Measurements from ENCODE around the gene AUP1.

AUP1 gene

DNA sequence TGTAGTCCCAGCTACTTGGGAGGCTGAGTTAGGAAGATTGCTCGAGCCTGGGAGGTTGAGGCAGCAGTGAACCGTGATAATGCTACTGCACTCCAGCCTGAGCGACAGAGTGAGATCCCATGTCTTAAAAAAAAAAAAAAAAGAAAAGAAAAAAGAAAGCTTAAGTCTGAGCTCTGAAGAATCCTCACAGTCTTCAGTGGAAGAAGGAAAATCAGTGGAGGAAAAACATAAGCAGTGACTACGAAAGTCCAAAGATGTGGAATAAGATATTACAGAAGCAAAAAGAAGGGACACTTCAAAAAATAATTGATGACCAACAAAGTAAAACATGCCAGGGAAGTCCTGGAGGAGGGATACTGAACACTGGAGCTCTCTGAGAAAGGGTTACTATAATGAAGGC, 19.2 kb downstream of the AUP1 start:
- TF ChIP-seq, protein P1, sequence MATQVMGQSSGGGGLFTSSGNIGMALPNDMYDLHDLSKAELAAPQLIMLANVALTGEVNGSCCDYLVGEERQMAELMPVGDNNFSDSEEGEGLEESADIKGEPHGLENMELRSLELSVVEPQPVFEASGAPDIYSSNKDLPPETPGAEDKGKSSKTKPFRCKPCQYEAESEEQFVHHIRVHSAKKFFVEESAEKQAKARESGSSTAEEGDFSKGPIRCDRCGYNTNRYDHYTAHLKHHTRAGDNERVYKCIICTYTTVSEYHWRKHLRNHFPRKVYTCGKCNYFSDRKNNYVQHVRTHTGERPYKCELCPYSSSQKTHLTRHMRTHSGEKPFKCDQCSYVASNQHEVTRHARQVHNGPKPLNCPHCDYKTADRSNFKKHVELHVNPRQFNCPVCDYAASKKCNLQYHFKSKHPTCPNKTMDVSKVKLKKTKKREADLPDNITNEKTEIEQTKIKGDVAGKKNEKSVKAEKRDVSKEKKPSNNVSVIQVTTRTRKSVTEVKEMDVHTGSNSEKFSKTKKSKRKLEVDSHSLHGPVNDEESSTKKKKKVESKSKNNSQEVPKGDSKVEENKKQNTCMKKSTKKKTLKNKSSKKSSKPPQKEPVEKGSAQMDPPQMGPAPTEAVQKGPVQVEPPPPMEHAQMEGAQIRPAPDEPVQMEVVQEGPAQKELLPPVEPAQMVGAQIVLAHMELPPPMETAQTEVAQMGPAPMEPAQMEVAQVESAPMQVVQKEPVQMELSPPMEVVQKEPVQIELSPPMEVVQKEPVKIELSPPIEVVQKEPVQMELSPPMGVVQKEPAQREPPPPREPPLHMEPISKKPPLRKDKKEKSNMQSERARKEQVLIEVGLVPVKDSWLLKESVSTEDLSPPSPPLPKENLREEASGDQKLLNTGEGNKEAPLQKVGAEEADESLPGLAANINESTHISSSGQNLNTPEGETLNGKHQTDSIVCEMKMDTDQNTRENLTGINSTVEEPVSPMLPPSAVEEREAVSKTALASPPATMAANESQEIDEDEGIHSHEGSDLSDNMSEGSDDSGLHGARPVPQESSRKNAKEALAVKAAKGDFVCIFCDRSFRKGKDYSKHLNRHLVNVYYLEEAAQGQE (IDR thresholded peaks at IDR 0.05; ENCODE audit: insufficient read depth in 1 of 2, low read depth in 2 of 2, low read length in 2 of 2), result no peak
- no peak for TF ChIP-seq TAF1 (IDR thresholded peaks at IDR 0.05; ENCODE audit: borderline replicate concordance, insufficient read depth, low read length)
- TF ChIP-seq FOXP2 (optimal IDR thresholded peaks at IDR 0.05; ENCODE audit: borderline replicate concordance, extremely low read depth, extremely low read length, insufficient read depth), result no peak
- TF ChIP-seq SIN3A (IDR thresholded peaks at IDR 0.05; ENCODE audit: borderline replicate concordance, insufficient read depth, low read length), result no peak
- TF ChIP-seq POLR2AphosphoS5 (IDR thresholded peaks at IDR 0.05; ENCODE audit: low read depth, low read length), result no peak

- TF ChIP-seq FOXP2 (optimal IDR thresholded peaks at IDR 0.05; ENCODE audit: borderline replicate concordance, extremely low read depth, extremely low read length, insufficient read depth), result no peak
Measured at GRCh38 chr2:74507926-74508520, 21.5 kb downstream of the AUP1 start.

DNA sequence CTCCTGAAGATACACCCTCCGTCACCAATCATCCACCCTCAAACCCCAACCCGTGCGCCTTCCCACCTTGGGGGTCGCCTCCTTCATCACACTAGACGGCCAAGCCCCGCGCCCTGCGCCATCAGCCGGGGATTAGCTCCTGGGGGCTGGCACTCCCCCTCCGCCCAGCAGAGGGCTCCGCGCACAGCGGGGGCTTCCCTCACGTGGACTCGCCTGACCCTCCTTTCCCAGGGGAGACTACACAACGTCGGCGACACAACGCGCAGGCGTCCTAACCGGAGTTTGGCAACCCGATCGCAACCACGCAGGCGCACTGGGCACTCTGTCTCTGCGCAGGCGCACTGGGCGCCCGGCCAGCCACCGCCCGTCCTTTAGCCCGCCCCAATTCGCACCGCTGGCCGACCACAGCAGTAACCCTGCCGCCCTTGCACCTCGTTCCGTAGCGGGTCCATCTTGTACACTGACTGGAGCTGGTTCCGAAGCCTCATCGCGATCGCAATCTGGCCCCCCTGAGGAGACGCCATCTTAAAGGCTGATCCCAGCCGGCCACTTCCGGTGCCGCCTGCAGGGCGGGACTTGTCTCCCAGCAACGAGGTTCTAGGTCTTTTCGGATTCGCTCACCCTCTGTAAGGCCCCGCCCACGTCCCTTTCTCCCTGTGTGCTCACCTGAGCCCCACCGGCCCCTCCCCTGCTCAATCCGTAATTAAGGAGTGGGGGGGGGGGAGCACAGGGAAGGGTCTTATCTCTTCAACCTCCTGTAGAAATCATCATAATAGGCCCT, 22.2 kb downstream of the AUP1 start, which contains the start of gene PCGF1:
Gene PCGF1, minus strand, starts transcription at position 551 of the 781 bp plus-strand sequence. Its CDS starts 27 bp downstream, at position 524.
- TF ChIP-seq SIN3A (IDR thresholded peaks at IDR 0.05; ENCODE audit: borderline replicate concordance, insufficient read depth, low read length), result no peak
- TF ChIP-seq TAF1 (IDR thresholded peaks at IDR 0.05; ENCODE audit: borderline replicate concordance, insufficient read depth, low read length), result peak; percentile 78; the same call in 1 of the 2 replicates
- TF ChIP-seq, protein P1 (IDR thresholded peaks at IDR 0.05; ENCODE audit: insufficient read depth in 1 of 2, low read depth in 2 of 2, low read length in 2 of 2), result no peak
- TF ChIP-seq FOXP2 (optimal IDR thresholded peaks at IDR 0.05; ENCODE audit: borderline replicate concordance, extremely low read depth, extremely low read length, insufficient read depth), result no peak
- TF ChIP-seq POLR2AphosphoS5 (IDR thresholded peaks at IDR 0.05; ENCODE audit: low read depth, low read length), result peak; percentile 69; the same call in 1 of the 2 replicates

DNA sequence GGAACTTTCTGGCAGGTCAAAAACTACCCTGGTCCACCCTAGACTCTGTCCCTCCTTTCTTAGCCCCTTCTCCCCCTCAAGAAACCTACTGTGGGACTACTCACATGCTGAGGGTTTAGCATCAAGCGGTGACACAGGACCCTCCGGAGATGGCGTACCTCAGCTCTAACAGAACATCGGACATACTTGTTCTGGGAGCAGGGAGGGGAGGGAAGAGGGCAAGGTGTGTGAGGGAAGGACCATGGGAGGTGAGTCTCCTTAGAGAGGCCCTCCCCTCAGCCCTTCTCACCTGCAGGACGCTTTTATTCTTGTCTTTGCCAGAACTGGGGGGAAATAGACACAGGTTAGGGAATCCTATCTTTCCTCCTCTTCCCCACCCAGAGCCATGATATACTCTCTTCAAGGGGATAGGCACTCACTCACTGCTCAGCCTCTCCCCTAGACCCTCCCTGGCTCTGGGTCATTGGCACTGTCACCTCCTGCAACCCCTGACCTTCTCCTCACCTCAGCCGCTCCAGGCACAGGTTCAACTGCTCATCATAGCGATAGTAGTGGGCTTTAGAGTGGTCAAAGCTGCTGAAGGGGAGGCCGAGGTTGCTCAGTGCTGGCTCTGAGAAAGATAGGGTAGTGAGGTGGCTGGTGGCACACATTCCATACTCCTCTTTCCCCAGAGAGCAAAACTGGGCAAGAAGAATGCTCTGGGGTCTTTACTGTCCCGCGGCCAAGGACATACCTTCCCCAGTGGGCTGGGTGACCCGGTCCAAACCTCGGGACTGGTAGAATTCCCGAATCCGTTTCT, 23.9 kb downstream of the AUP1 start:
- TF ChIP-seq, protein P1 (IDR thresholded peaks at IDR 0.05; ENCODE audit: insufficient read depth in 1 of 2, low read depth in 2 of 2, low read length in 2 of 2), result no peak
- TF ChIP-seq SIN3A (IDR thresholded peaks at IDR 0.05; ENCODE audit: borderline replicate concordance, insufficient read depth, low read length) (no peak), POLR2AphosphoS5 (IDR thresholded peaks at IDR 0.05; ENCODE audit: low read depth, low read length) (no peak), FOXP2 (optimal IDR thresholded peaks at IDR 0.05; ENCODE audit: borderline replicate concordance, extremely low read depth, extremely low read length, insufficient read depth) (no peak), TAF1 (IDR thresholded peaks at IDR 0.05; ENCODE audit: borderline replicate concordance, insufficient read depth, low read length) (no peak)

GRCh38 chr2:74504591-74504990, 24.9 kb downstream of the AUP1 start:
- TF ChIP-seq SIN3A (IDR thresholded peaks at IDR 0.05; ENCODE audit: borderline replicate concordance, insufficient read depth, low read length), result no peak
- TF ChIP-seq, protein P1 (IDR thresholded peaks at IDR 0.05; ENCODE audit: insufficient read depth in 1 of 2, low read depth in 2 of 2, low read length in 2 of 2), result no peak
- no peak for TF ChIP-seq POLR2AphosphoS5 (IDR thresholded peaks at IDR 0.05; ENCODE audit: low read depth, low read length)
- no peak for TF ChIP-seq FOXP2 (optimal IDR thresholded peaks at IDR 0.05; ENCODE audit: borderline replicate concordance, extremely low read depth, extremely low read length, insufficient read depth)
- TF ChIP-seq TAF1 (IDR thresholded peaks at IDR 0.05; ENCODE audit: borderline replicate concordance, insufficient read depth, low read length), result no peak
